ENCODE measurements around the gene RAD18. TPM values are rescaled to one million over a fixed set of nuclear protein-coding genes. Genes with fewer than 3 reads are reported as not detected.

Gene RAD18
- total RNA-seq, 1 donor from 2014 or later: 35.4 TPM

- peak in 1 of 2 donors; percentile 58 for DNase-seq (ENCODE audit: extremely low spot score in 2 of 2)
- intact Hi-C loops (cut with DNase I): loop anchor here (10.0 kb wide), 1 partner anchor 71 kb away; no protein-coding TSS in a partner anchor
- Histone ChIP-seq H3K27me3 (no peaks in the 10 kb centered on the region), H3K4me1 (no peaks in the 10 kb centered on the region), H3K27ac (no peak overlapping the region), H3K4me3 (no peak overlapping the region), H3K36me3 (no peaks in the 10 kb centered on the region), H3K9me3 (no peaks in the 10 kb centered on the region)
- no peak for TF ChIP-seq POLR2AphosphoS5 (IDR thresholded peaks at IDR 0.05; ENCODE audit: insufficient read depth in 1 of 2, low read depth in 1 of 2)
- TF ChIP-seq POLR2A (IDR thresholded peaks at IDR 0.05): no peak
- TF ChIP-seq CTCF (IDR thresholded peaks at IDR 0.05): no peak
These were observed 31.0 kb upstream of the RAD18 start for GRCh38 chr3:8994226-8994625.

- TF ChIP-seq CTCF (IDR thresholded peaks at IDR 0.05) (no peak), POLR2A (IDR thresholded peaks at IDR 0.05) (no peak), POLR2AphosphoS5 (IDR thresholded peaks at IDR 0.05; ENCODE audit: insufficient read depth in 1 of 2, low read depth in 1 of 2) (no peak)
- DNase-seq (ENCODE audit: extremely low spot score in 2 of 2): peak; percentile 86 to 87
- H3K4me3 ChIP-seq: no peak overlapping the region
- no peaks in the 10 kb centered on the region for H3K27me3 ChIP-seq
- H3K36me3 ChIP-seq: no peaks in the 10 kb centered on the region
- intact Hi-C loops (cut with DNase I): loop anchor here (10.0 kb wide), 1 partner anchor 71 kb away; no protein-coding TSS in a partner anchor
- H3K27ac ChIP-seq: no peak overlapping the region
- no peaks in the 10 kb centered on the region for H3K9me3 ChIP-seq
- H3K4me1 ChIP-seq: no peaks in the 10 kb centered on the region
These were observed 30.1 kb upstream of the RAD18 start for GRCh38 chr3:8993331-8993730.

GRCh38 chr3:8992854-8993253 lies 29.6 kb upstream of the RAD18 start:
- Histone ChIP-seq H3K9me3 (no peaks in the 10 kb centered on the region), H3K4me1 (no peaks in the 10 kb centered on the region), H3K36me3 (no peaks in the 10 kb centered on the region), H3K27me3 (no peaks in the 10 kb centered on the region), H3K4me3 (no peak overlapping the region), H3K27ac (no peak overlapping the region)
- peak in 1 of 2 donors; percentile 52 for DNase-seq (ENCODE audit: extremely low spot score in 2 of 2)
- intact Hi-C loops (cut with DNase I): loop anchor here (10.0 kb wide), 1 partner anchor 72 kb away; no protein-coding TSS in a partner anchor
- TF ChIP-seq CTCF (IDR thresholded peaks at IDR 0.05) (no peak), POLR2AphosphoS5 (IDR thresholded peaks at IDR 0.05; ENCODE audit: insufficient read depth in 1 of 2, low read depth in 1 of 2) (no peak), POLR2A (IDR thresholded peaks at IDR 0.05) (no peak)

- DNase-seq (ENCODE audit: extremely low spot score in 2 of 2): peak in 1 of 2 donors; percentile 22
- H3K27ac ChIP-seq: no peak overlapping the region
- H3K4me1 ChIP-seq: no peaks in the 10 kb centered on the region
- no peaks in the 10 kb centered on the region for H3K36me3 ChIP-seq
- H3K9me3 ChIP-seq: no peaks in the 10 kb centered on the region
- intact Hi-C loops (cut with DNase I): loop anchor here (10.0 kb wide), 1 partner anchor 73 kb away; no protein-coding TSS in a partner anchor
- H3K4me3 ChIP-seq: no peak overlapping the region
- no peak for TF ChIP-seq POLR2A (IDR thresholded peaks at IDR 0.05)
- TF ChIP-seq CTCF (IDR thresholded peaks at IDR 0.05): no peak
- no peak for TF ChIP-seq POLR2AphosphoS5 (IDR thresholded peaks at IDR 0.05; ENCODE audit: insufficient read depth in 1 of 2, low read depth in 1 of 2)
- no peaks in the 10 kb centered on the region for H3K27me3 ChIP-seq
These were observed 28.9 kb upstream of the RAD18 start for GRCh38 chr3:8992199-8992598.

Data from vagina (tissue), 2 donors.